GM23248 (cell line): Measurements from ENCODE around the gene ARFGAP3.

ENCODE experiments used
- EZH2 ChIP-seq: fragments of 200-600 bp; sonication (generic); IDR thresholded peaks from 2 replicates; pipeline ENCODE4 v1.6.1; 2018; ENCODE audit warnings: antibody characterized with exemption, mild to moderate bottlenecking; ENCODE audit not compliant: insufficient read depth, poor library complexity, severe bottlenecking
- EZH2phosphoT487 ChIP-seq: fragments of 200-600 bp; sonication (generic); IDR thresholded peaks from 2 replicates; pipeline ENCODE4 v1.6.1; 2018; ENCODE audit warnings: antibody characterized with exemption, moderate library complexity, mild to moderate bottlenecking, low read depth; ENCODE audit not compliant: insufficient read depth

GRCh38 chr22:42893371-42894150 lies 36.5 kb upstream of the ARFGAP3 start:
- no peak for TF ChIP-seq EZH2
- no peak for TF ChIP-seq EZH2phosphoT487
